HFFc6 (cell line): ENCODE results near the gene DNAAF3. TPM values are rescaled to one million over a fixed set of nuclear protein-coding genes. Genes with fewer than 3 reads are reported as not detected.

Source experiments
- DNase-seq: peaks from one replicate; pipeline ENCODE4 v3.0.0-alpha.2; 2018
- H3K27ac Mint-ChIP-seq: 2 replicates; pipeline ENCODE4 v1.8.0; 2020; ENCODE audit warnings: mild to moderate bottlenecking, mixed read lengths
- H3K27me3 Mint-ChIP-seq: 2 replicates; pipeline ENCODE4 v1.8.0; 2021; ENCODE audit warnings: mild to moderate bottlenecking, moderate library complexity, mixed read lengths; ENCODE audit not compliant: insufficient read depth
- H3K36me3 Mint-ChIP-seq: 2 replicates; pipeline ENCODE4 v1.8.0; 2021; ENCODE audit warnings: low read depth, mixed read lengths
- H3K4me1 Mint-ChIP-seq: 2 replicates; pipeline ENCODE4 v1.8.0; 2020; ENCODE audit warnings: low read depth, mixed read lengths
- H3K4me3 Mint-ChIP-seq: 2 replicates; pipeline ENCODE4 v1.8.0; 2020; ENCODE audit warnings: mild to moderate bottlenecking, moderate library complexity, mixed read lengths
- H3K9me3 Mint-ChIP-seq: 2 replicates; pipeline ENCODE4 v1.8.0; 2020; ENCODE audit warnings: mild to moderate bottlenecking, mixed read lengths
- total RNA-seq, 6 experiments: library from RNA; stranded (reverse); fragmentation: NEBNext Ultra II Directional; extraction: Animal tissue kit (Norgen Biotek cat#: 25700); gene quantifications; 2 replicates in 1 of 6; 3 replicates in 5 of 6; pipeline ENCODE4 v1.2.3, GENCODE V29; 2021
- TF ChIP-seq, protein P1 (sequence below): fragments of 200-600 bp; sonication (generic); IDR thresholded peaks from 2 replicates; pipeline ENCODE4 v1.5.0; 2021; ENCODE audit warnings: antibody characterized with exemption, mild to moderate bottlenecking

The DNAAF3 gene
- total RNA-seq, 6 experiments from 2014 or later = 0.20 to 1.1 (median 0.72) TPM

DNA sequence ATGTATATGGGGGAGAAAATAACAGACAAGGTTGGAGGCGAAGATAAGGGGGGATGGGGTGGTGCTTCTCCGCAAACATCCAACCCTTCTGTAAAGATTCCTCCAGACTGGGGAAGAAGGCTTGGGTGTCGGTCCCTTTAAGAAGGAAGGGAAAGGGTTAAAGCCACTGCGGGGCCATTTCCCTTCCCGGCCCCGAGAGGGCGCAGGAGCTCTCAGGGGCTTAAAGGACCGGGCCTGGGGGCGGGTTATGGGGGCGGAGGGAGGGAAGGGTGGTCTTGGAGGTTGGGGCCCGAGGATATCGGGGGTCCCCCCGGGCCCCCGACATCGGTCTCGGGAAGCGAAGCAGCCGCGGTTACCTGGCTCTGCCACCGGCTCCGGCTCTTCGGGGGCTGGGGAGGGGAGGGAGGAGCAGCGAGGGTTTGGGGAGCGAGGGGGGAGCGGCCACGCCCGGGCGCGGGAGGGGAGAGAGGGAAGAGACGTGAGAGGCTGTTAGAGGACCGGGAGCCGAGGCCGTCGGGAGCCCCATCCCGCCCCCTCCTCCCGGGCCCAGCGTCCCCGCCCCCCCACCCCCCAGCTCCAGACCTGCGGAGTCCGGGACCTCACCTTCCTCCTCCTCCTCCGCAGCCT lies 20.2 kb downstream of the DNAAF3 start:
- TF ChIP-seq, protein P1, sequence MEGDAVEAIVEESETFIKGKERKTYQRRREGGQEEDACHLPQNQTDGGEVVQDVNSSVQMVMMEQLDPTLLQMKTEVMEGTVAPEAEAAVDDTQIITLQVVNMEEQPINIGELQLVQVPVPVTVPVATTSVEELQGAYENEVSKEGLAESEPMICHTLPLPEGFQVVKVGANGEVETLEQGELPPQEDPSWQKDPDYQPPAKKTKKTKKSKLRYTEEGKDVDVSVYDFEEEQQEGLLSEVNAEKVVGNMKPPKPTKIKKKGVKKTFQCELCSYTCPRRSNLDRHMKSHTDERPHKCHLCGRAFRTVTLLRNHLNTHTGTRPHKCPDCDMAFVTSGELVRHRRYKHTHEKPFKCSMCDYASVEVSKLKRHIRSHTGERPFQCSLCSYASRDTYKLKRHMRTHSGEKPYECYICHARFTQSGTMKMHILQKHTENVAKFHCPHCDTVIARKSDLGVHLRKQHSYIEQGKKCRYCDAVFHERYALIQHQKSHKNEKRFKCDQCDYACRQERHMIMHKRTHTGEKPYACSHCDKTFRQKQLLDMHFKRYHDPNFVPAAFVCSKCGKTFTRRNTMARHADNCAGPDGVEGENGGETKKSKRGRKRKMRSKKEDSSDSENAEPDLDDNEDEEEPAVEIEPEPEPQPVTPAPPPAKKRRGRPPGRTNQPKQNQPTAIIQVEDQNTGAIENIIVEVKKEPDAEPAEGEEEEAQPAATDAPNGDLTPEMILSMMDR = peak; percentile 71
- H3K36me3 Mint-ChIP-seq = no peaks in the 10 kb centered on the region
- peaks cover 9% of the 10 kb centered on the region for H3K4me1 Mint-ChIP-seq
- no peak overlapping the region for H3K27ac Mint-ChIP-seq
- H3K27me3 Mint-ChIP-seq = peaks cover 30% of the 10 kb centered on the region
- DNase-seq = no peak
- no peak overlapping the region for H3K4me3 Mint-ChIP-seq
- no peaks in the 10 kb centered on the region for H3K9me3 Mint-ChIP-seq

DNA sequence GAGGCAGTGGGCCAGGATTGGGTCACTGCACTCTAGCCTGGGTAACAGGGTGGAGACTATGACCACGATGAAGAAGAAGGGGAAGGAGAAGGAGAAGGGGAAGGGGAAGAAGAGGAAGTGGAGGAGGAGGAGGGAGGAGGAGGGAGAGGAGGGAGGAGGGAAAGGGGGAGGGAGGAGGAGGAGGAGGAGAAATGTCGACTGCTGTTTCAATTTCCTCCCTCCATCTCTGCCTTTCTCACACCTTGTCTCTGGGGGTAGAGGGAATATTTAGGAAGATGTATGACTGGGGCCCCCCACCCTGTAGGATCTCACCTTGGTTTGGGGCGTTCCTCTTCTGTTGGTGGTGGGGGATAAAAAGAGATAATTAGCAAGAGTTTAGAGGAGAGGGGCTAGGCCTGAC lies 21.2 kb downstream of the DNAAF3 start:
- DNase-seq = no peak
- no peaks in the 10 kb centered on the region for H3K36me3 Mint-ChIP-seq
- H3K4me3 Mint-ChIP-seq = no peak overlapping the region
- TF ChIP-seq, protein P1 = no peak
- peaks cover 27% of the 10 kb centered on the region for H3K27me3 Mint-ChIP-seq
- no peaks in the 10 kb centered on the region for H3K9me3 Mint-ChIP-seq
- peaks cover 12% of the 10 kb centered on the region for H3K4me1 Mint-ChIP-seq
- no peak overlapping the region for H3K27ac Mint-ChIP-seq

DNA sequence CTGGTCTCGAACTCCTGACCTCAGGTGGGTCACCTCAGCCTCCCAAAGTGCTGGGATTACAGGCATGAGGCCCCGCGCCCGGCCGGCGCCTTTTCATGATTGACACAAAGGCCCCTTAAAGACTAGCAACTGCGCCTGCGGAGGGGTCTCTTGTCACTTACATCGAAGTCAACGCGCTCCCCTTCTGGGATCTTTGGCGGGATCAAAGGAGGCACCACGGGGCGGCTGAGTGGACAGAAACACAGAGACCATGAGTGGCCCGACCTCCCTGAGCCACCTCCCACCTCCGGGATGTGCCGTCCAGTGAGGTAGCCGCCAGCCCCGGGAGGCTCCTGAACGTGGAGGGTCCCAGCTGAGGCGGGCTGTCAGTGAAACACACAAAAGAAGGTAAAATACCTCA lies 24.7 kb downstream of the DNAAF3 start:
- H3K27ac Mint-ChIP-seq = no peak overlapping the region
- TF ChIP-seq, protein P1 = no peak
- no peaks in the 10 kb centered on the region for H3K36me3 Mint-ChIP-seq
- no peaks in the 10 kb centered on the region for H3K9me3 Mint-ChIP-seq
- DNase-seq = no peak
- no peak overlapping the region for H3K4me3 Mint-ChIP-seq
- H3K27me3 Mint-ChIP-seq = peaks cover 9% of the 10 kb centered on the region
- H3K4me1 Mint-ChIP-seq = peaks cover 5% of the 10 kb centered on the region

DNA sequence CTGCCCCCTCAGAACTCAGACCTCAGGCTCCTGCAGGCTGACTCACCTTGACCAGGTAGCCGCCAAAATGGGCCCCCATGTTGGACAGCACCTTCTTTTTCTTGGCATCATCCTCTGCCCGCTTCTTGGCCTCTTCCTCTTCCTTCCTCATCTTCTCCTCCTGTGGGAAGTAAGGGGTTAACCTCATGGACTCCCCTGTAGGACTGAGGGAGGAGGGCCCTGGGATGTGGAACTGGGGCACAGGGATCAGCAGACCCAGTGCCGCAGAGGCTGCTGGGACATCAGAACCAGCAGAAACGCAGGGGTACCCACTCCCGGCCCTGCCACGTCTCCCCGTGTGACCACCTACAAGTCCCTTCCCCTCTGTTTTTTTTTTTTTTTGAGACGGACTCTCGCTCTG lies 28.5 kb downstream of the DNAAF3 start:
- H3K27me3 Mint-ChIP-seq = peaks cover 8% of the 10 kb centered on the region
- DNase-seq = no peak
- no peak overlapping the region for H3K4me3 Mint-ChIP-seq
- H3K4me1 Mint-ChIP-seq = peaks cover 5% of the 10 kb centered on the region
- no peaks in the 10 kb centered on the region for H3K36me3 Mint-ChIP-seq
- H3K9me3 Mint-ChIP-seq = no peaks in the 10 kb centered on the region
- no peak overlapping the region for H3K27ac Mint-ChIP-seq
- TF ChIP-seq, protein P1 = no peak

DNA sequence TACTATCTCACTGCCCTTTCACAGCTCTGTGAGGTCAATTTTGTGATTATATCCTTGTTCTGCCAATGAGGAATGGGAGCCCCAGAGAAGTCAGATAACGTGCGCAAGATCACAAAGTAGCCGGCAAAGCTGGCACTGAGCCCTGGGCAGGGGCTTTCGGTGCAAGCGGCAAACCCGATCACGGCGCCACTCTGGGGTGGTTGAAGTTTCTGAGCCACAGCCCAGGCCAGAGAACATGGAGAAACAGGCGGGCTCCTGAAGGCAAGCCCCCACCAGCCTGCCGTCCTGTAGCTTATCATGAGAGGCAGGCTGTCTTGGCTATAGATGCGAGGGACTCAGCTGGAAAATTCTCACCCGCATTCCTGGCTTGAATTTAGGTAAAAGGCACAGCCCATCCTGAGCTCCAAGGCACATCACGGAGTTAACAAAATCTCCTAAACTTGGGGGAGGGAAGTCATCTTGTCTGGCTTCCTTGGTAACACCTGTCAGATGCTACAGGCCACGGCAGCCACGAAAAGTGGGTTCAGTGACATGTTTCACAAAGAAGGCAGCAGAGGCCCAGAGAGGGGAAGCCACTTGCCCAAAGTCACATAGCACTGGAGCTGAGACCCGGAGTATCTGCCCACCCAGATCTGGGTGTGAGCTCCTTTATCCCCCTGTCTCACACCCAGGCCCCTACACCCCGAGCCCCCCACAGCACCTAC lies 29.9 kb downstream of the DNAAF3 start:
- Mint-ChIP-seq H3K4me1 (peaks cover 6% of the 10 kb centered on the region), H3K27ac (no peak overlapping the region), H3K36me3 (no peaks in the 10 kb centered on the region), H3K4me3 (no peak overlapping the region), H3K27me3 (peaks cover 10% of the 10 kb centered on the region), H3K9me3 (no peaks in the 10 kb centered on the region)
- TF ChIP-seq, protein P1 = no peak
- DNase-seq = no peak
